H1 (cell line): ENCODE measurements around the gene ATXN2. TPM values are rescaled to one million over a fixed set of nuclear protein-coding genes. Genes with fewer than 3 reads are reported as not detected.

ENCODE experiments used
- ATF3 ChIP-seq: IDR thresholded peaks from 2 replicates; pipeline ENCODE4 v1.6.1; 2011; ENCODE audit warnings: low read depth, mild to moderate bottlenecking, low read length; ENCODE audit not compliant: insufficient read depth
- MAFK ChIP-seq: IDR thresholded peaks from 2 replicates; pipeline ENCODE4 v1.6.1; 2012; ENCODE audit warnings: low read depth, mild to moderate bottlenecking, improper control_type of control experiment, low read length
- YY1 ChIP-seq: IDR thresholded peaks from 2 replicates; pipeline ENCODE4 v1.6.1; 2011; ENCODE audit warnings: low read depth, mild to moderate bottlenecking, low read length
- polyA plus RNA-seq, 7 experiments: library from polyadenylated mRNA; depleted of rRNA in 3 of 7; stranded (reverse) in 5 of 7; unstranded in 2 of 7; fragments of >200 nt in 5 of 7; fragments of 200-250 nt in 2 of 7; gene quantifications; 1 replicate in 5 of 7; 2 replicates in 1 of 7; 4 replicates in 1 of 7; pipeline versions ENCODE4 v1.2.1 to v1.2.3, GENCODE V29; 2011 to 2013; ENCODE audit warnings: missing spikeins in 2 of 7, mixed read lengths in 2 of 7
- total RNA-seq: library from RNA; stranded (reverse); fragmentation: NEBNext Ultra II Directional; extraction: Animal tissue kit (Norgen Biotek cat#: 25700); gene quantifications from 2 replicates; pipeline ENCODE4 v1.2.1, GENCODE V29; 2021

ATXN2 gene
- total and polyA plus RNA-seq, 2 of the 8 experiments (the other 6 are each of a cell fraction or from before 2014, with no cell fraction given) = 46.6 to 80.7 TPM

GRCh38 chr12:111599453-111600204, 514 bp upstream of the ATXN2 start (continued):
- TF ChIP-seq ATF3 (no peak), YY1 (no peak), MAFK (no peak)
